ENCODE measurements around the gene TOMM6. TPM values are rescaled to one million over a fixed set of nuclear protein-coding genes. Genes with fewer than 3 reads are reported as not detected.

The TOMM6 gene
- total RNA-seq, 1 experiment from 2014 or later: 292 TPM

DNA sequence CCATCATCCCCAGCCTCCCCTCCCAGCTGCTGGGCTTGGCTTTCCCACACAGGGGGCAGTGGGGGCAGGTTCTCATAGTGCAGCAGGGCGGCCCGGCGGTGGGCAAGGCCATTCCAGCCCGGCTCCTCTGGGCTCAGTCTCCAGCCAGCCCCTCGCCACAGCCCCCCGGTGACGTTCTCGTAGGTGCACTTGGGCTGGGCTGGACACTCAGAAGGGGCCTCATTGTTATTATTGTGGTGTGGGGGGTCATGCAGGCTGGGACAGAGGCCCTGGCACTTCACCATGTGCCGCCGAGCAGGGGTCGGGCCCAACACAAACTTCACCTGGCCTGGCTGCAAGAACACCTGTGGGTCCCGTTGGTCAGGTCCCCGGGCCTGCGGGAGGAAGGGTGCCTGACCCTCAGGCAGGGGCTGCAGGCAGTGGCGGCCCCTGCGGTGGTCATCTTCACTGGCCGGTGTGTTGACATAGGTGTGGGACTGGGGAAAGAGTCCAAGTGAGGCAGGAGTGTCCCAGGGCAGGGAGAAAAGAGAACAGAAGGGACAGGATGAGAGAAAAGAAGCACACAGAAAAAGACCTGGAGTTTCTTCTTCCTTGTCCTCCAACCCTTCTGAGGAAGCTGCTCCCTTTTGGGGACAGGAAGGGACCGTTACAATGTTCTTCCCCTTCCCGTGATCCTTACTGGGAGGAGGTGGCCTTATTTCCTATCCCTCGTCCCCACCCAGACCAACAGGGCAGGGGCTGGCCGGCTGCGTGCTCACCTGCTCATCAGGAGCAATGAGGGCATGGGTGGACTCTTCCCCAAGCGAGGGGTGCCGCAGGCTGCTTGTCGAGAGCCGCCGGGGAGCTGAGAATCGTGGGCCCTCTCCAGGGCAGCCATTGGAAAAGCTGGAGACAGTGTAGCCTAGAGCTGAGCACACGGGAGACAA is 16.2 kb upstream of the TOMM6 start:
- ChIA-PET POLR2A (no interaction called here), CTCF (no interaction called here), RAD21 (ENCODE audit: low non-redundant PET in 1 of 2, low total read pairs in 2 of 2, uncharacterized antibody in 2 of 2, unreplicated experiment in 2 of 2) (no interaction called here)
- H3K9me3 ChIP-seq (ENCODE audit: control insufficient read depth in 1 of 2, insufficient read depth in 1 of 2, low read depth in 1 of 2, low read length in 2 of 2): no peaks in the 10 kb centered on the region
- H4K20me1 ChIP-seq (ENCODE audit: insufficient read depth): no peaks in the 10 kb centered on the region
- peaks cover 0 to 5% of the 10 kb centered on the region in 2 experiments; a peak in 2 of 4 replicates for H3K36me3 ChIP-seq (ENCODE audit: control insufficient read depth in 1 of 2, insufficient read depth in 2 of 2, low read length in 2 of 2)
- H3K9me2 ChIP-seq (ENCODE audit: insufficient read depth): no peaks in the 10 kb centered on the region
- no TSS peak for BruUV-seq (replicated peaks)
- H3K4me3 ChIP-seq (replicated peaks in 1 of 2; ENCODE audit: low read depth in 1 of 2, low read length in 2 of 2): no peak overlapping the region
- no peak for ATAC-seq
- no peak overlapping the region for H3K4me2 ChIP-seq (ENCODE audit: low read length)
- H2AFZ ChIP-seq (ENCODE audit: low read depth, low read length, poor library complexity, severe bottlenecking): no peak overlapping the region
- no peak overlapping the region for H3K9ac ChIP-seq (ENCODE audit: low read length)
- TF ChIP-seq POLR2A (IDR thresholded peaks at IDR 0.05; ENCODE audit: borderline replicate concordance, extremely low read depth, insufficient read depth, insufficient read length) (no peak), EZH2phosphoT487 (IDR thresholded peaks at IDR 0.05; ENCODE audit: borderline replicate concordance) (no peak), EZH2 (IDR thresholded peaks at IDR 0.05) (no peak), SRF (IDR thresholded peaks at IDR 0.05; ENCODE audit: low read depth) (no peak), POLR2AphosphoS5 (IDR thresholded peaks at IDR 0.05; ENCODE audit: low read depth, low read length) (no peak), EGR1 (IDR thresholded peaks at IDR 0.05; ENCODE audit: low read depth) (no peak), ZNF274 (IDR thresholded peaks at IDR 0.05; ENCODE audit: low read depth, low read length) (no peak), ELF1 (IDR thresholded peaks at IDR 0.05; ENCODE audit: borderline replicate concordance, low read depth) (no peak), JUND (IDR thresholded peaks at IDR 0.05) (no peak), CBX3 (IDR thresholded peaks at IDR 0.05; ENCODE audit: low read depth) (no peak), SIN3A (IDR thresholded peaks at IDR 0.05; ENCODE audit: low read depth) (no peak), CEBPB (IDR thresholded peaks at IDR 0.05; ENCODE audit: low read depth) (no peak), TCF7L2 (IDR thresholded peaks at IDR 0.05; ENCODE audit: borderline replicate concordance, extremely low read depth, insufficient read depth, insufficient read length) (no peak)
- TF ChIP-seq, protein P1, sequence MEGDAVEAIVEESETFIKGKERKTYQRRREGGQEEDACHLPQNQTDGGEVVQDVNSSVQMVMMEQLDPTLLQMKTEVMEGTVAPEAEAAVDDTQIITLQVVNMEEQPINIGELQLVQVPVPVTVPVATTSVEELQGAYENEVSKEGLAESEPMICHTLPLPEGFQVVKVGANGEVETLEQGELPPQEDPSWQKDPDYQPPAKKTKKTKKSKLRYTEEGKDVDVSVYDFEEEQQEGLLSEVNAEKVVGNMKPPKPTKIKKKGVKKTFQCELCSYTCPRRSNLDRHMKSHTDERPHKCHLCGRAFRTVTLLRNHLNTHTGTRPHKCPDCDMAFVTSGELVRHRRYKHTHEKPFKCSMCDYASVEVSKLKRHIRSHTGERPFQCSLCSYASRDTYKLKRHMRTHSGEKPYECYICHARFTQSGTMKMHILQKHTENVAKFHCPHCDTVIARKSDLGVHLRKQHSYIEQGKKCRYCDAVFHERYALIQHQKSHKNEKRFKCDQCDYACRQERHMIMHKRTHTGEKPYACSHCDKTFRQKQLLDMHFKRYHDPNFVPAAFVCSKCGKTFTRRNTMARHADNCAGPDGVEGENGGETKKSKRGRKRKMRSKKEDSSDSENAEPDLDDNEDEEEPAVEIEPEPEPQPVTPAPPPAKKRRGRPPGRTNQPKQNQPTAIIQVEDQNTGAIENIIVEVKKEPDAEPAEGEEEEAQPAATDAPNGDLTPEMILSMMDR (IDR thresholded peaks at IDR 0.05 in 2 of 3, conservative IDR thresholded peaks at IDR 0.05 in 1 of 3; ENCODE audit: borderline replicate concordance in 1 of 3, insufficient read depth in 1 of 3, low read depth in 2 of 3, low read length in 2 of 3): no peak
- TF ChIP-seq, protein P2, sequence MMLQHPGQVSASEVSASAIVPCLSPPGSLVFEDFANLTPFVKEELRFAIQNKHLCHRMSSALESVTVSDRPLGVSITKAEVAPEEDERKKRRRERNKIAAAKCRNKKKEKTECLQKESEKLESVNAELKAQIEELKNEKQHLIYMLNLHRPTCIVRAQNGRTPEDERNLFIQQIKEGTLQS (IDR thresholded peaks at IDR 0.05): no peak
- TF ChIP-seq, protein P3, sequence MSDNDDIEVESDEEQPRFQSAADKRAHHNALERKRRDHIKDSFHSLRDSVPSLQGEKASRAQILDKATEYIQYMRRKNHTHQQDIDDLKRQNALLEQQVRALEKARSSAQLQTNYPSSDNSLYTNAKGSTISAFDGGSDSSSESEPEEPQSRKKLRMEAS (IDR thresholded peaks at IDR 0.05): no peak
- intact Hi-C loops (cut with micrococcal nuclease): loop anchor here (10.0 kb wide), 1 partner anchor 167 kb away; no protein-coding TSS in a partner anchor
- H3K27ac ChIP-seq (ENCODE audit: low read depth, low read length): no peak overlapping the region
- no peak for DNase-seq (ENCODE audit: low read depth, low spot score)
- H3K79me2 ChIP-seq (ENCODE audit: insufficient read depth, low read length): no peaks in the 10 kb centered on the region
- H3K4me1 ChIP-seq (ENCODE audit: control insufficient read depth in 1 of 2, insufficient read depth in 2 of 2, low read length in 2 of 2): peaks cover 8 to 21% of the 10 kb centered on the region in 2 experiments; a peak in 3 of 4 replicates
- no peaks in the 10 kb centered on the region for H3K27me3 ChIP-seq (ENCODE audit: insufficient read depth, low read length)
